CD4-positive, alpha-beta memory T cell (primary cell): ENCODE measurements around the gene ATP4A. TPM values are rescaled to one million over a fixed set of nuclear protein-coding genes. Genes with fewer than 3 reads are reported as not detected.

ENCODE experiments used
- CTCF ChIA-PET: fragments of 350-600 bp; sonication (Branson Sonifier 250); formaldehyde crosslinking; loops from one replicate; lab custom pipeline; 2021; ENCODE audit warnings: inconsistent platforms; ENCODE audit not compliant: partially characterized antibody; lab: Charles Lee
- POLR2A ChIA-PET: fragments of 350-600 bp; sonication (Branson Sonifier 250); formaldehyde crosslinking; loops from one replicate; lab custom pipeline; 2021; ENCODE audit not compliant: partially characterized antibody; lab: Charles Lee
- DNase-seq, 5 donors: peaks; one replicate each; pipeline versions ENCODE4 v3.0.0 to v3.0.0-alpha.2; 2020 to 2022; ENCODE audit warnings: mixed read lengths in 1 of 5
- H3K27ac ChIP-seq: one replicate; pipeline ENCODE4 v1.7.0; 2013; ENCODE audit warnings: low read depth, low read length
- H3K27me3 ChIP-seq: 2 replicates; pipeline ENCODE4 v1.7.0; 2013; ENCODE audit warnings: mild to moderate bottlenecking, low read length, moderate library complexity; ENCODE audit not compliant: insufficient read depth
- H3K36me3 ChIP-seq: 2 replicates; pipeline ENCODE4 v1.7.0; 2013; ENCODE audit warnings: mild to moderate bottlenecking, low read length, moderate library complexity; ENCODE audit not compliant: insufficient read depth
- H3K4me1 ChIP-seq: 2 replicates; pipeline ENCODE4 v1.7.0; 2013; ENCODE audit warnings: mild to moderate bottlenecking, low read length, moderate library complexity; ENCODE audit not compliant: insufficient read depth
- H3K4me3 ChIP-seq, 2 donors: one replicate each; pipeline ENCODE4 v1.7.0; 2013; ENCODE audit warnings: low read length in 2 of 2, mild to moderate bottlenecking in 1 of 2
- H3K9me3 ChIP-seq, 2 donors: one replicate each; pipeline ENCODE4 v1.7.0; 2013; ENCODE audit warnings: low read length in 2 of 2, control low read depth in 1 of 2; ENCODE audit not compliant: control insufficient read depth in 1 of 2
- H3K27ac Mint-ChIP-seq, 7 donors: one replicate each; pipeline ENCODE4 v1.8.0; 2020 to 2021; ENCODE audit warnings: mixed read lengths in 7 of 7, mild to moderate bottlenecking in 6 of 7, inconsistent platforms in 3 of 7, moderate library complexity in 3 of 7
- H3K27me3 Mint-ChIP-seq, 2 donors: one replicate each; pipeline ENCODE4 v1.8.0; 2020 to 2021; ENCODE audit warnings: mixed read lengths in 2 of 2
- H3K36me3 Mint-ChIP-seq, 2 donors: one replicate each; pipeline ENCODE4 v1.8.0; 2020 to 2021; ENCODE audit warnings: mixed read lengths in 2 of 2, inconsistent platforms in 1 of 2, mild to moderate bottlenecking in 1 of 2
- H3K4me1 Mint-ChIP-seq, 4 donors: one replicate each; pipeline ENCODE4 v1.8.0; 2020 to 2021; ENCODE audit warnings: mixed read lengths in 4 of 4, mild to moderate bottlenecking in 1 of 4
- H3K4me3 Mint-ChIP-seq, 8 donors: one replicate each; pipeline ENCODE4 v1.8.0; 2020 to 2021; ENCODE audit warnings: mixed read lengths in 8 of 8, mild to moderate bottlenecking in 7 of 8, moderate library complexity in 6 of 8, inconsistent platforms in 3 of 8
- H3K9me3 Mint-ChIP-seq, 8 donors: one replicate each; pipeline ENCODE4 v1.8.0; 2020 to 2021; ENCODE audit warnings: mixed read lengths in 8 of 8, mild to moderate bottlenecking in 5 of 8, inconsistent platforms in 3 of 8, moderate library complexity in 1 of 8
- intact Hi-C: fragments of 100-400 bp; cut with micrococcal nuclease; formaldehyde crosslinking; loops from one replicate; pipeline ENCODE4 v1.15.1; 2023
- polyA plus RNA-seq, 2 donors: library from polyadenylated mRNA; unstranded; fragments of 300-500 nt; fragmentation: Illumina TruSeq; gene quantifications; one replicate each; pipeline ENCODE4 v1.2.3, GENCODE V29; 2021
- total RNA-seq, 2 experiments: library from RNA; stranded (reverse); gene quantifications; one replicate each; pipeline ENCODE4 v1.2.3, GENCODE V29; 2021

Gene ATP4A
- total and polyA plus RNA-seq, 4 experiments from 2014 or later: not detected

DNA sequence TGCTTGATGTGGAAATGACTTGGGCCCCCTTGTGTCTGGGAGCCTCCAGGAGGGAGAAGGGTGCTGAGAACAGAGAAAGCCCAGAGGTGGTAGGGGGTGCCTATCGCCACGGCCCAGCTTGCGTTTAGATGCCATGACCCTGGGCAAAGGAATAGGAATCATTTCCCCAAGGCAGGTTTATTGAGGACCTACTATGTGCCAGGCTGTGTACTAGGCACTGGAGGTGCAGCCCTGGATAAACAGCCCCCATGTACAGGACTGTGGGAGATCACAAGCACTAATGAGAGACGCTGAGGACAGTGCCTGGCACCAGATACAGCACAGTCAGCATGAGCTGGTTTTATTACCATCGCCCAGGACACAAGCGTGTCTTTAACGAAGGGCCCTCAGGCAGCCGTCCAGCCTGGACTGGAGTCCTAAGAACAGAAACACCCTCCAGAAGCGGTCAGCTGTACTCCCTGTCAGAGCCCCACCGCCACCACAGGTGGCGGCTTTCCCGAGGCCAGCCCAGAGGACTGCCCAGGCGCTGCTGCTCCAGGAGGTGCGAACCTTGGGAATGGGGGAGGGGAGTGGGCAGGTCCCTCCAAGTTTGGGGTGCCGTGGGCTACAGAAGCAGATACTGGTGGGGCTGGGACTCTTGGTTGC is 13.5 kb downstream of the ATP4A start:
- ChIA-PET CTCF (interaction anchor here (1.0 to 2.9 kb wide), 11 partner anchors 7 to 142 kb away, joined by 3 to 13 read pairs (median 4); no protein-coding TSS in a partner anchor), POLR2A (no interaction called here)
- Mint-ChIP-seq H3K9me3 (no peaks in the 10 kb centered on the region), H3K4me3 (no peak overlapping the region), H3K4me1 (peaks cover 18 to 36% (median 26%) of the 10 kb centered on the region in 4 donors), H3K27me3 (no peaks in the 10 kb centered on the region), H3K27ac (peak overlapping the region in 1 of 7 donors; percentile 19), H3K36me3 (peaks cover 3 to 7% of the 10 kb centered on the region in 2 donors)
- H3K9me3 ChIP-seq: no peaks in the 10 kb centered on the region
- peaks cover 16% of the 10 kb centered on the region for H3K4me1 ChIP-seq
- intact Hi-C loops: loop anchor here (1.0 to 5.0 kb wide), 3 partner anchors 77 to 167 kb away; partner anchors contain the start of genes COX6B1 and RBM42
- no peak for DNase-seq
- no peaks in the 10 kb centered on the region for H3K27me3 ChIP-seq
- no peak overlapping the region for H3K4me3 ChIP-seq
- no peaks in the 10 kb centered on the region for H3K36me3 ChIP-seq
- no peak overlapping the region for H3K27ac ChIP-seq

DNA sequence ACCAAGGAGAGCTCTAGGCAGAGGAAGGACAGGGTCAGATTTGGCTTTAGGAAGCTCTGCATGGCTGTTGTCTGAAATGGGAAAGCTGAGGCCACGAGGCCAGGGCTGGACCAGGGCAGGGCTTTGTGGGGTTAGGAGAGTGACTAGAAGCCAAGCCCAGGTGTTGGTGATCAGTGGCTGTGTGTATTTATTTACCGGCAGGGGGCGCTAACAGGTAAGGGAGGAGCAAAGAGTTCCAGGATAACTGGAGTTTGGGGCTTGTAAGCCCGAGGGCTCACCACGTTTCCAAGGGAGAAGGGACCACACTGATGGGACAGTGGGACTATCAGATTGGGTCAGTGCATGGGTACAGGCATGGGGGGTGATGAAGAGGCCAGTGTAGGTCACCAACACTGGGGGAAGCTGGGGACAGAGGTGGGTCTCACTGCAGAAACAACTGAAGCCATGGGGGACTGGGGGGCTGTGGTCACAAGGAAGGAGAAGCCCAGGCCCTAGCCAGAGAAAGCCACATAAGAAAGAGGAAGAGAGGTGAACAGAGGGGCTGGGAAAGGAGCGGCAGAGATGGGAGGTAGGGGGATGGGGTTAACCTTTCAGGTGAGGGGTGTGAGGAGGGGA is 14.2 kb downstream of the ATP4A start:
- intact Hi-C loops: loop anchor here (1.0 to 5.0 kb wide), 3 partner anchors 78 to 168 kb away; partner anchors contain the start of genes COX6B1 and RBM42
- POLR2A ChIA-PET: interaction anchor here (0.7 to 2.5 kb wide), 3 partner anchors 61 to 153 kb away, joined by 3 to 6 read pairs (median 4); no protein-coding TSS in a partner anchor
- H3K27ac Mint-ChIP-seq: peak overlapping the region in 6 of 7 donors; percentile 39 to 82 (median 61)
- H3K27me3 Mint-ChIP-seq: no peaks in the 10 kb centered on the region
- CTCF ChIA-PET: interaction anchor here (1.0 to 2.9 kb wide), 19 partner anchors 8 to 270 kb away, joined by 3 to 13 read pairs (median 5); partner anchors contain the start of genes COX6B1 and HAUS5
- Histone ChIP-seq H3K27ac (no peak overlapping the region), H3K4me3 (no peak overlapping the region), H3K9me3 (no peaks in the 10 kb centered on the region), H3K4me1 (peaks cover 23% of the 10 kb centered on the region), H3K27me3 (no peaks in the 10 kb centered on the region), H3K36me3 (no peaks in the 10 kb centered on the region)
- peak; percentile 62 to 68 (median 65) for DNase-seq
- no peaks in the 10 kb centered on the region for H3K9me3 Mint-ChIP-seq
- H3K36me3 Mint-ChIP-seq: peaks cover 3 to 9% of the 10 kb centered on the region in 2 donors
- peak overlapping the region in 6 of 8 donors; percentile 14 to 67 (median 32) for H3K4me3 Mint-ChIP-seq
- peaks cover 23 to 43% (median 32%) of the 10 kb centered on the region in 4 donors for H3K4me1 Mint-ChIP-seq

DNA sequence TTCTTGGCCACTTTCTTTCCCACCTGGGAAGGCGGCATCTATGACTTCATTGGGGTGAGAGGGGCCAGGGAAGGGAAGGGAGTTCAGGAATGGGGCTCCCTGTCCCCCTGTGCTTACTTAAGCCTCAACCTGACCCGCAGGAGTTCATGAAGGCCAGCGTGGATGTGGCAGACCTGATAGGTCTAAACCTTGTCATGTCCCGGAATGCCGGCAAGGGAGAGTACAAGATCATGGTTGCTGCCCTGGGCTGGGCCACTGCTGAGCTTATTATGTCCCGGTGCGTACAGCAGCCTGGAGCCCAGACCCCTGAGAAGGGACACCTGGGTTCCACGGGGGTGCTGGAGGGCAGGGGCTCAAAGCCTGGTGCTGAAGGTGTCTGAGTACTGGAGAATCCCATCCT is 16.9 kb downstream of the ATP4A start:
- no peaks in the 10 kb centered on the region for H3K9me3 ChIP-seq
- DNase-seq: no peak
- H3K27me3 ChIP-seq: no peaks in the 10 kb centered on the region
- H3K27ac Mint-ChIP-seq: peak overlapping the region; percentile 61 to 92 (median 84)
- POLR2A ChIA-PET: no interaction called here
- peak overlapping the region in 1 of 2 donors; percentile 84 for H3K4me3 ChIP-seq
- H3K4me1 Mint-ChIP-seq: peaks cover 23 to 46% (median 33%) of the 10 kb centered on the region in 4 donors
- H3K4me3 Mint-ChIP-seq: peak overlapping the region; percentile 82 to 92 (median 87)
- H3K36me3 ChIP-seq: no peaks in the 10 kb centered on the region
- intact Hi-C loops: loop anchor here (5.0 kb wide), 2 partner anchors 81 to 101 kb away; partner anchors contain the start of genes COX6B1 and RBM42
- CTCF ChIA-PET: no interaction called here
- peaks cover 24% of the 10 kb centered on the region for H3K4me1 ChIP-seq
- no peak overlapping the region for H3K27ac ChIP-seq
- no peaks in the 10 kb centered on the region for H3K9me3 Mint-ChIP-seq
- peaks cover 3 to 9% of the 10 kb centered on the region in 2 donors for H3K36me3 Mint-ChIP-seq
- no peaks in the 10 kb centered on the region for H3K27me3 Mint-ChIP-seq

DNA sequence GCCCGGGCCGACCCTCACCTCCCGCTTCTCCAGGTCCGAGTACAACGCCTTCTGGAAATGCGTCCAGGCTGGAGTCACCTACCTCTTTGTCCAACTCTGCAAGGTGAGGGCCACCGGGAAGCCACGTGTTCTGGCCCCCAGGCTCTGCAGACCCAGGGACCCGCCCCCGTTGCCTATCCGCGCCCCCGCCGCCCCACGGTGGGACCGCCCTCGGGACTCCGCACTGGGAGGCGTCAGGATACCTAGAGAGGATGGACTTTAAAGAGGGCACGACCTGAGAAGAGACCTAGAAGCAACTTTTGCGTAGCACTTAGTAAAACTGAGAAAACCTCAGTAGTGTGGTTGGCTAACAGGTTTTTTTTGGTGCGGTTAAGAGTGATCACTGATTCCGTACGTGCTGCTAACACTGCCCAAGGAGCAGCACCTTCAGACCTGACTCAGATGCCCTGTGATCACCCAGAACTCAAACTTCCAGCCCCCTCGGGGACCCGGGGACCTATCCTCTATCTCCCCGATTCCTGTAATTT is 17.5 kb downstream of the ATP4A start:
- H3K27ac Mint-ChIP-seq: peak overlapping the region; percentile 72 to 92 (median 88)
- ChIA-PET CTCF (no interaction called here), POLR2A (no interaction called here)
- H3K27ac ChIP-seq: peak overlapping the region; percentile 76
- no peaks in the 10 kb centered on the region for H3K27me3 Mint-ChIP-seq
- intact Hi-C loops: loop anchor here (1.0 to 5.0 kb wide), 4 partner anchors 66 to 171 kb away; partner anchors contain the start of genes COX6B1, HAUS5 and RBM42
- no peaks in the 10 kb centered on the region for H3K9me3 Mint-ChIP-seq
- H3K4me1 ChIP-seq: peaks cover 24% of the 10 kb centered on the region
- H3K36me3 ChIP-seq: no peaks in the 10 kb centered on the region
- peak overlapping the region; percentile 34 to 84 for H3K4me3 ChIP-seq
- H3K9me3 ChIP-seq: no peaks in the 10 kb centered on the region
- DNase-seq: peak; percentile 33 to 70 (median 35)
- peak overlapping the region; percentile 82 to 92 (median 87) for H3K4me3 Mint-ChIP-seq
- no peaks in the 10 kb centered on the region for H3K27me3 ChIP-seq
- peaks cover 3 to 9% of the 10 kb centered on the region in 2 donors for H3K36me3 Mint-ChIP-seq
- peaks cover 23 to 46% (median 33%) of the 10 kb centered on the region in 4 donors for H3K4me1 Mint-ChIP-seq

DNA sequence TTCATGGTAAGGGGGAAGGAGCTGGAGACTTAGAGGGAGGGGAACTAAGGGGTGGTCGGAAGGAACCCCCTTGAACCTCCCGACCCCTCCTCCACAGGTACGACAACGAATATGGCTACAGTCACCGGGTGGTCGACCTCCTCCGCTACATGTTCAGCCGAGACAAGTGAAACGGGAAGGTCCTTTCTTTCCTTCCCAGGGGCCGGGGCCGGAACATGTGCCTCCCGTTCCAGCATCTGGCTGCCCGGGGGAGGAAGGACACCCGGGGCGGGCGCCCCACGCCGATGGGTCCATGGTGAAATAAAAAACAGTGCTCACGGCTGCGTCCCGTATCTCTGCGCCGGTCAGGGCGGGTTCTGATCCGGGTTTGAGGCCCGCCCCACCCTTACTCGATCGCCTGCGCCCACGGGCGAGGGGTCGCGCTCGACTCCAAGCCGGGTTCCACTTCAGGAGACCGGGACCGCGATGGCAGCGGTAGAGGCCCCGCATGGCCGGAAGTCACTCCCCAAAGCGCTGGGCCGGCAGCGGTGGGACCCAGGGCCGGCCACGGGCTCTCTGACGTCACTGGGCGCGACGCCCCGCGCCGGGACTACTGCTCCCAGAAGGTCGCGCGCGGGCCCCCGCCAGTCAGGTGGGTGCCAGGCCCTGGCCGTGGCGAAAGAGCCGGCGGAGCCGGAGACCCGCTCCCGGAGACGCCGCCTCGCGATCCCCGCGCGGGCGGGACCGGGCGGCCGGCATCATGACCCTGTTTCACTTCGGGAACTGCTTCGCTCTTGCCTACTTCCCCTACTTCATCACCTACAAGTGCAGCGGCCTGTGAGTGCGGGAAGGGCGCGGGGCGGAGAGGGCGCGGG is 18.2 kb downstream of the ATP4A start, which contains the start of gene TMEM147:
TSS of gene TMEM147 (plus strand) at position 626 of the 854 bp plus-strand sequence. CDS start at position 740, 114 bp downstream.
- Mint-ChIP-seq H3K36me3 (peaks cover 3 to 9% of the 10 kb centered on the region in 2 donors), H3K4me1 (peaks cover 23 to 46% (median 33%) of the 10 kb centered on the region in 4 donors), H3K9me3 (no peaks in the 10 kb centered on the region), H3K27me3 (no peaks in the 10 kb centered on the region), H3K27ac (peak within 1 kb of the TSS; percentile 87 to 96 (median 93)), H3K4me3 (peak within 1 kb of the TSS; percentile 87 to 92 (median 90))
- POLR2A ChIA-PET: interaction anchor here (1.1 kb wide), 1 partner anchor 11 kb away, joined by 3 read pairs; no protein-coding TSS in a partner anchor
- H3K27me3 ChIP-seq: no peaks in the 10 kb centered on the region
- CTCF ChIA-PET: no interaction called here
- H3K9me3 ChIP-seq: no peaks in the 10 kb centered on the region
- H3K36me3 ChIP-seq: no peaks in the 10 kb centered on the region
- peak within 1 kb of the TSS; percentile 36 to 84 for H3K4me3 ChIP-seq
- peak; percentile 68 to 76 (median 73) for DNase-seq
- H3K4me1 ChIP-seq: peaks cover 24% of the 10 kb centered on the region
- H3K27ac ChIP-seq: peak within 1 kb of the TSS; percentile 76
- intact Hi-C loops: loop anchor here (1.0 to 5.0 kb wide), 4 partner anchors 67 to 172 kb away; partner anchors contain the start of genes COX6B1, HAUS5 and RBM42

DNA sequence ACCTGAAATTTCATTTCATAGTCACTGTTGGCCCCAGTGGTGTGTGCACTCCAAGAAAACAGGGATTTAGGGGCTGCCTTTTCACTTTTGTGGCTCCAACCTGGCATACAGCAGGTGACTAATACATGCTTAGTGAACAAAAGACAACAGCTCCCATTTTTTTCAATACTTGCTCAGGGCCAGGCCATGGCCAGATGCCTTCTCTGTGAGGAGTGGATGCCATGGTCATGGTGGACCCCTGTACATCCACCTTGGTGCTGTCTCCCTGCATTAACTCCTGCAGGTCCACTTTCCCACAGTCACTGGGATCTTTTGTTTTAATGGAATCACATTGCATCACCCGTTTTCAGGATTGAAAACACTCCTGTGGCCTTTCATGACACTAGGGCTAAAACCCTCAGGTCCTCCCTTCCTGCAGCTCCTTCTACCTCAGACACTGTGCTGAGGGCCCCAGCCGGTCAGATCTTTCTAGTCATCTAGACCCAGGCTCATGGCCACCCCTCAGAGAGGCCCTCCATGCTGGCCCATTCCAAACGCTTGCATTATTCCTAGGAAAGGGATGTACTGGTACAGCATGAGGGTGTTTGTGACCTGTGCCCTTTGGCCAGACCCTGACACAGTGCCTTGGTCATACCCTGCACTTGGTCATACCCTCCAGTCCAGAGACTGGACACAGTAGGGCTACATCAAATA is 19.2 kb downstream of the ATP4A start:
- Mint-ChIP-seq H3K9me3 (no peaks in the 10 kb centered on the region), H3K4me1 (peaks cover 22 to 45% (median 32%) of the 10 kb centered on the region in 4 donors), H3K27me3 (no peaks in the 10 kb centered on the region), H3K27ac (peak overlapping the region; percentile 87 to 96 (median 93)), H3K36me3 (peaks cover 3 to 8% of the 10 kb centered on the region in 2 donors), H3K4me3 (peak overlapping the region; percentile 84 to 92 (median 88))
- peak overlapping the region in 1 of 2 donors; percentile 84 for H3K4me3 ChIP-seq
- peaks cover 24% of the 10 kb centered on the region for H3K4me1 ChIP-seq
- DNase-seq: no peak
- no peaks in the 10 kb centered on the region for H3K9me3 ChIP-seq
- CTCF ChIA-PET: no interaction called here
- intact Hi-C loops: no loop called here
- H3K27ac ChIP-seq: peak overlapping the region; percentile 76
- POLR2A ChIA-PET: interaction anchor here (1.1 kb wide), 1 partner anchor 10 kb away, joined by 3 read pairs; no protein-coding TSS in a partner anchor
- H3K27me3 ChIP-seq: no peaks in the 10 kb centered on the region
- no peaks in the 10 kb centered on the region for H3K36me3 ChIP-seq
